Inferior parietal cortex (tissue), 1 donor: ENCODE measurements around the gene SECTM1.

Experiments
- DNase-seq: peaks from one replicate; pipeline ENCODE4 v3.0.0-alpha.2; 2016; ENCODE audit errors: extremely low spot score

SECTM1 gene

GRCh38 chr17:82280537-82280936 lies 53.0 kb downstream of the SECTM1 start:
- no peak for DNase-seq

- DNase-seq = no peak
These were observed 54.7 kb downstream of the SECTM1 start for GRCh38 chr17:82278786-82279391.

DNA sequence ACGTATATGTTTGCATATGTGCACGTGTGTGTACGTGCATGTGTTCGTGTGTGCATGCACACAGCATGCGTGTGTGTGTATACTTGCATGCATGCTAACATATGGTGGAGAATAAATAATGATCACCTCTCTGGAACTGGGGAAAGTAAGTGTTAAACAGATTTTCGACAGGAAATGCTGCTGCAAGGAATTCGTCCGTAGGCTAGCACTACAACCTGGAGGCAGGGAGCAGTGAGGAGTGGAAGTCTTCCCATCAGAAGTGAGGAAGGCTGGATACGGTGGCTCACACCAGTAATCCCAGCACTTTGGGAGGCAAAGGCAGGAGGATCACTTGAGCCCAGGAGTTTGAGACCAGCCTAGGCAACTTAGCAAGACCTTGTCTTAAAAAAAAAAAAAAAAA lies 55.3 kb downstream of the SECTM1 start:
- DNase-seq = no peak

- DNase-seq = no peak
These were observed 55.7 kb downstream of the SECTM1 start for GRCh38 chr17:82277851-82278250.

DNA sequence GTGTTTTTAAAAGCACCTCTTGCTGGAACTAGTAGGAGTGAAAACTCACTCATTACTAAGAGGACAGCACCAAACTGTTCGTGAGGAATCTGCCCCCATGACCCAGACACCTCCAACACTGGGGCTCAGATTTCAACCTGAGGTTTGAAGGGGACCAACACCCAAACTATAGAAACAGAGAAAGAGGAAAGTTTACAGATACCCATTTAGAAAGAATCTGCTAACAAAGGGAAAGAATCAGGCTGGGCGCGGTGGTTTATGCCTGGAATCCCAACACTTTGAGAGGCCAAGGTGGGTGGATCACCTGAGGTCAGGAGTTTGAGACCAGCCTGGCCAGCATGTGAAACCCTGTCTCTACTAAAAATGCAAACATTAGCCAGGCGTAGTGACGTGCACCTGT lies 56.6 kb downstream of the SECTM1 start:
- DNase-seq = no peak

DNA sequence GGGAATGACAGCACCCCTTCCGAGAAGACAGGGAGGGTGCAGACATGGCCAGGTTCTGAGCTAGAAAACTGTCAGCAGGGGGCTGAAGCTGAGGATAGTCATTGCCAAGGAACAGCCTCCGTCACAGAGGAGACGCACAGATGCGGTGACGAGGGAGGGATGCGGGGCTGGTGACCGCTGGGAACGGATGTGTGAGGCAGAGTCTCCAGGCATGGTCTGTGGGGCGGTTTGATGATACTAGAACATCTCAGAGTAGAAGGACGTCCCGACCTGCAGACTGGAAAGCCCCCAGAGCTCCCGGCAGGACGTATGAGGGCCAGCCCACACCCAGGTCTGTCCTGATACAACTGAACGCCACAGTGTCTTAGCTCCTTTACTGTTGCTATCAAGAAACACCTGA lies 58.2 kb downstream of the SECTM1 start:
- DNase-seq = no peak

DNA sequence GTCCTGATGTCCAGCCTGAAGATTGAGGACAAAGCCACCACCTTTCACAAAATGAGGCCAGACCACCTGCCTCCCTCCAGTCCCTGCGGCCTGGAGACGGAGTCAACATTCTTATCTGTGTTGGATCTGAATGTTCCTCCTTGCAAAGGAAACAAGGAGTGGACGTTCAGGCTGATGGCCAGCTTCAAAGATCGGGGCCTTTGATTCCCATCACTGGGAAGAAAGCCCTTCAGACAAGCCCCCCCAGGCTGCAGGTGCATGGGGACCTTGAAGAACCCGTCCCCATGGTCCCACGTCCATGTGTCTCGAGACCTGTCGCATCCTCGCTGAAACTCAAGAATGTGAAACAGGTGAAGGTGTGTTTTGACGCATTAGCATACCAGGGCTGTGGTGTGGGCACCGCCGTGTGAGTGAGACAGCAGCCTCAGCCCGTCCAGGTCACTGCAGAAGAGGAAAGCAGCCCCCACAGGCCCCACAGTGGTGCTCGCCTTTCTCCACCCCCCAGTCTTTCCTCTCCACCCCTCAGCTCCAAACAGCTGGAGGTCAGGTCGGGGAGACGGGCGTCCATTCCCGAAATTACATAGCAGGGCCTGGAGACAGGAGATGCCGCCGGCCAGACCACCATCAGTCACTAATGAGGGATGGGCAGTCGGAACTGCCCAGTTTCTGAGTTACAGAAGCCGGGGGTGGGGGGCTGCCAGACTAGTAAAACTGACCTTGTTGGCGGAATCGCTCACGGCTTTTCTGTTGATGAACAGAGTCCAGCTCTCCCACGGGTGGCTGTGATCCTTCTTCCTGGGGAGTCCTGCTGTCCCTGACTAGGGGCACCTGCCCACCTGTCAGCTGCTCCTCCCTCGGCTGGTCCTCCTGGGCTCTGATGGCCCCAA lies 59.2 kb downstream of the SECTM1 start:
- DNase-seq = no peak

DNA sequence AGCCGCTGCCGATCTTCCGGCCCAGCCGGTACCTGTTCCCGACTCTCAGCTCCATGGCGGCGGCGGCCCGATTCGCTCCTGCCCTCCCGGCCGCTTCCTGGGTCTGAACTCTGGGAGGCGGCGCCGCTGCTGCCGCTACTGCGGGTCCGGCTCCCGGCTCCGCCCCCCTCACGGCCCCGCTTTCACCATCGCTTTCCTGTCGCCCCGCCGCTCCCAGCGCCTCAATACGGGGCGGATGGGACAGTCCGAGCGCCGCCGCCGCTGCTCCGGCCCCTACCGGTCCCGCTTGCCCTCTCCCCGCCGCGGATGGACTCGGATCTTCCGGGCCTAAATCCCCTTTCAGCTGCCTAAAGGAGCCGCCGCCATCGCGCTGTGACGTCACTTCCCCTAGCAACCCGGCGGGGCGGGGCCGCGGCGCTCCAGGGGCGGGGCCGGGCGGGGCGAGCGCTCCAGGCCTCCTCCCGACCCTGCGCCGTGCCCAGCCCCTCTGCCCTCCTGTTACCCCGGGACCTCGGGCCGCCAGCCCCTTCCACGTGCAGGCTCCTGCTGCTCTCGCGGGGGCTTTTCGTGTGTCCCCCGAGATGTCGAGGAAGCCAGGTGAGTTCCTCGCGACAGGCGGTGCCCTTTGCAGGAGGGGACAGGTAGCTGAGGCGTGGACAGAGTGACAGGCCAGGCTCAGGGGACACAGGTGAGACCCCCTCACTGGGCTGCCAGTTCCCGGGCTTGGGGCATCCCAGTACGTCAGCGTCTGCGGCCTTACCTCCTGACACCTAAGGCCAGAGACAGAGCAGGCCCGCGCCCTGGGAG lies 60.0 kb downstream of the SECTM1 start, which contains the start of gene CSNK1D:
TSS of gene CSNK1D (minus strand) at position 374 of the 807 bp plus-strand sequence. CDS start at position 55, 319 bp downstream.
- DNase-seq = peak; percentile 83

- DNase-seq = no peak
These were observed 60.9 kb downstream of the SECTM1 start for GRCh38 chr17:82272495-82273326.

GRCh38 chr17:82271401-82271800 lies 62.2 kb downstream of the SECTM1 start:
- DNase-seq = no peak
